HG03432 (cell line): ENCODE data around the gene TSSK3.

Experiments used
- ATAC-seq: cut with Tn5 transposase; IDR thresholded peaks from one replicate; pipeline ENCODE4 v1.9.1; 2021; ENCODE audit warnings: mild to moderate bottlenecking, moderate library complexity; ENCODE audit not compliant: unreplicated experiment

TSSK3 gene

GRCh38 chr1:32362474-32363313 is at the start of gene TSSK3, which contains the start of gene FAM229A:
TSSK3 (plus strand) TSS chr1:32362539; CDS start chr1:32362702, 163 bp downstream.
FAM229A (minus strand) TSS chr1:32362485; CDS start chr1:32362091, 394 bp downstream.
- ATAC-seq: no peak

- ATAC-seq: peak; percentile 30
Observed at GRCh38 chr1:32316903-32317277, 45.4 kb upstream of the TSSK3 start.

GRCh38 chr1:32318127-32318869 is 44.0 kb upstream of the TSSK3 start:
- no peak for ATAC-seq

GRCh38 chr1:32321712-32322291 is 40.5 kb upstream of the TSSK3 start:
- ATAC-seq: no peak

GRCh38 chr1:32327204-32327603 is 35.1 kb upstream of the TSSK3 start:
- no peak for ATAC-seq

- no peak for ATAC-seq
Observed at GRCh38 chr1:32329931-32330466, 32.3 kb upstream of the TSSK3 start.

- ATAC-seq: no peak
Observed at GRCh38 chr1:32330558-32331151, 31.7 kb upstream of the TSSK3 start.

GRCh38 chr1:32331549-32331948 is 30.8 kb upstream of the TSSK3 start:
- no peak for ATAC-seq

- ATAC-seq: no peak
Observed at GRCh38 chr1:32332290-32333079, 29.9 kb upstream of the TSSK3 start.

GRCh38 chr1:32333251-32333963 is 28.9 kb upstream of the TSSK3 start:
- ATAC-seq: no peak

- ATAC-seq: no peak
Observed at GRCh38 chr1:32334274-32334861, 28.0 kb upstream of the TSSK3 start.

- peak; percentile 18 for ATAC-seq
Observed at GRCh38 chr1:32334864-32335534, 27.3 kb upstream of the TSSK3 start.

GRCh38 chr1:32335535-32335789 is 26.9 kb upstream of the TSSK3 start:
- peak; percentile 3 for ATAC-seq

- peak; percentile 52 for ATAC-seq
Observed at GRCh38 chr1:32335790-32336590, 26.3 kb upstream of the TSSK3 start, which contains the start of gene MARCKSL1. MARCKSL1 (minus strand) TSS chr1:32336233; CDS start chr1:32336033, 200 bp downstream.

- ATAC-seq: peak; percentile 1
Observed at GRCh38 chr1:32336591-32336932, 25.8 kb upstream of the TSSK3 start.

- ATAC-seq: peak; percentile 23
Observed at GRCh38 chr1:32336963-32337675, 25.2 kb upstream of the TSSK3 start.

- ATAC-seq: peak; percentile 26
Observed at GRCh38 chr1:32337855-32338636, 24.3 kb upstream of the TSSK3 start.
